HG03520 (cell line): ENCODE results near the gene DIRAS1.

Experiments
- ATAC-seq: cut with Tn5 transposase; IDR thresholded peaks from one replicate; pipeline ENCODE4 v1.9.1; 2021; ENCODE audit warnings: mild to moderate bottlenecking, moderate library complexity; ENCODE audit not compliant: unreplicated experiment

The DIRAS1 gene

GRCh38 chr19:2720777-2721569, at the start of gene DIRAS1:
Gene DIRAS1, minus strand, starts transcription at chr19:2721372. Its CDS starts 3,566 bp downstream, at chr19:2717806.
- ATAC-seq: no peak

GRCh38 chr19:2770055-2771013, 49.2 kb upstream of the DIRAS1 start:
- no peak for ATAC-seq

DNA sequence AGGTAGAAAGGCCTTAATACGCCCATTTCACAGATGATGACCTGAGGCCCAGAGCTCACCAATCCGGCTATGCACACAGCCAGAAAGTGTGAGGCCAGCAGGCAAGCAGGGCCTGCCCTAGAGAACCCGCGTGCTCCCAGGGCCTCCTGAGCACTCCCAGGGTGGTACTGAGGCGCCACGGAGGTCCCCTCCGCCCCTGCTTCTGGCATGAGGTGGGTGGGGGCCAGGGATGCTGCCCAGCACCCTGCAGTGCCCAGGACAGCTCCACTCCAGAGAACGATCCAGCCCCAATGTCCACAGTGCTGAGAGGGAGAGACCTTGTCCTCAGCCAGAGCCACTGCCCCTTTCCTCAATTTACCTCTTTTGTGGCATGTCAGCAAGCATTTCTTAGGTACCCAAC, 48.0 kb upstream of the DIRAS1 start:
- no peak for ATAC-seq

GRCh38 chr19:2768365-2769132, 47.4 kb upstream of the DIRAS1 start:
- ATAC-seq: no peak

DNA sequence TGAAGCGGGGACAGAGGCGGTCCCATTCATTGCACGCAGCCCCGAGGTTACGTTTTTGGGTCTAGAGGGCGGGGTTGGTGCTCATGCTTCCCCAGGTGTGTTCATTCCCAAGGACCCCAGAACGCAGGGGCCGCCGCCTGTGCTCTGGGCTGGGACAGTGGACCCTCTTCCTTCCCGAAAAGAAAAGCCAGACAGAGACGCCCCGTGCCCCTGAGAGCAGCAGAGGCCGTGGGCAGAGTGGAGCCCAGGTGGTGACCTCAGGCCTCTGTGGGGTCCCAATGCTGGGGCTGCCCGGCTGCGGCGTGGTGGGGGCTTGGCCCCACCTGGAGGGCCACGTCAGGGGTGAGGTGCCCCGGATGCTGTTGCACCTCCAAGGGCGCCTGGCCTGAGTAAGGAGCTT, 46.5 kb upstream of the DIRAS1 start:
- no peak for ATAC-seq

DNA sequence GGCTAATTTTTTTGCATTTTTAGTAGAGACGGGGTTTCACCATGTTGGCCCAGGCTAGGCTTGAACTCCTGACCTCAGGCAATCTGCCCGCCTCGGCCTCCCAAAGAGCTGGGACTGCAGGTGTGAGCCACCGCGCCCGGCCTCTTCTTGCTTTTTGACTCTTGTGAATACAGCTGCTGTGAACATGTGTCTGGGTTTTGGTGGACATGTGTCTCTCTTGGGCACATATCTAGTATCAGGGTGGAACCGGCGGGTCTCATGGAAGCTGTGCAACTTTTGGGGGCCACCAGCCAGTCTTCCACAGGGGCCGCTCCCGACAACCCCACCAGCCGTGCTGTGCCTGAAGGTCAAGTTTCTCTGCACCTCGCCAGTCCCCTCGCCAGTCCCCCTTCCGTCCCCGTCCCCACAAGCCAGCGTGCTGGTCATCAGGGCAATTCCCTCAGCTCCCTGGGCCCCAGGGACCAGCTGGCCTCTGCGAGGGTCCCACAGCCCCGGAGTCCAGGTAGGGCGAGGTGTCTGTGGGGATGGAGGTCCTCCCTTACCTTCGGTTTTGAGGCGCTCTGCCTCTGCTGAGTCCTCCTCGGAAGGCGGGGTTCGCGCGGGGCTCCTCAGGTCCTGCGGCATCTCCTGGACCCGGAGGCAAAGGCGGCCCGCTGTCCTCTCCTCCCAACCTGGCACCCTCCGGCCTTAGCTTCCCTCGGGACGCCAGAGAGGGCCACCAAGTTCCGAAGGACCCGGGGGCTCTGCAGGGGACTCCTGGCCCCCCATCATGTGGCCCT, 45.6 kb upstream of the DIRAS1 start:
- ATAC-seq: no peak

- ATAC-seq: no peak
These were observed 44.2 kb upstream of the DIRAS1 start for GRCh38 chr19:2765376-2765775.

DNA sequence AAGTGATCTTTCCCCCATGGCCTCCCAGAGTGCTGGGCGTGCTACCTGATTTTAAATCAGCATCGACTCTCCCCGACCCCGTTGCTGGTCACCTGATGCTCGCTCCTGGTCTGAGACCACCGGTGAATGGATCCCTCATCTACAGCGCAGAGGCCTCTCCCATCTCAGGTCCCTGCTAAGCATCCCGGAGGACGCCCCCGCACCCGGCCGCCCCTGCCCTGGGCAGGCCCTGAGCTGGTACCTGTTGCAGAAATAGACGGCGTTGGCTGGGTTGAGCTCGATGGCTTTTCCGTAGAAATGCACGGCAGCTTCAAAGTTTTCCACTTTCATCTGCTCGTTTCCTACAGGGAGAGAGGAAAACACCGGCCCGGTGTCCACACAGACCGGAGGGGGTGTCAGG, 43.8 kb upstream of the DIRAS1 start:
- ATAC-seq: no peak

DNA sequence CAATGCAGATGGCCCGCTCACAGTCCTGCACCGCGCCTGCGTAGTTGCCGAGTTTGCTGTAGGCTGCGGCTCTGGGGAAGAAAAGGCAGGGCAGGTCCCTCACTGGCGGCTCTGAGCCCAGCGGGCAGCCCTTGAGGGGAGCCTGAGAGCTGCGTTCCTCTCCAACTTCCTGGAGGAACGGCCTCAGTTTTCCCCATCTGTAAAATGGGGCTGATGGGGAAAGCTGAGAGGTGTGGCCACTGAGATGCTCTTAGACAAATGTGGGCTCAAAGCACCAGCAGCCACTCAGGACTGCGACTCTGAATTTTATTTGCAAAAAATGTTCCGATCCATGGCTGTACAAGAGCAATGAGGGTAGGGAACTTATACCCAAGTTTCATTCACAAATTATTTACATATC, 42.5 kb upstream of the DIRAS1 start:
- ATAC-seq: no peak

GRCh38 chr19:2762783-2763496, 41.8 kb upstream of the DIRAS1 start:
- ATAC-seq: no peak

DNA sequence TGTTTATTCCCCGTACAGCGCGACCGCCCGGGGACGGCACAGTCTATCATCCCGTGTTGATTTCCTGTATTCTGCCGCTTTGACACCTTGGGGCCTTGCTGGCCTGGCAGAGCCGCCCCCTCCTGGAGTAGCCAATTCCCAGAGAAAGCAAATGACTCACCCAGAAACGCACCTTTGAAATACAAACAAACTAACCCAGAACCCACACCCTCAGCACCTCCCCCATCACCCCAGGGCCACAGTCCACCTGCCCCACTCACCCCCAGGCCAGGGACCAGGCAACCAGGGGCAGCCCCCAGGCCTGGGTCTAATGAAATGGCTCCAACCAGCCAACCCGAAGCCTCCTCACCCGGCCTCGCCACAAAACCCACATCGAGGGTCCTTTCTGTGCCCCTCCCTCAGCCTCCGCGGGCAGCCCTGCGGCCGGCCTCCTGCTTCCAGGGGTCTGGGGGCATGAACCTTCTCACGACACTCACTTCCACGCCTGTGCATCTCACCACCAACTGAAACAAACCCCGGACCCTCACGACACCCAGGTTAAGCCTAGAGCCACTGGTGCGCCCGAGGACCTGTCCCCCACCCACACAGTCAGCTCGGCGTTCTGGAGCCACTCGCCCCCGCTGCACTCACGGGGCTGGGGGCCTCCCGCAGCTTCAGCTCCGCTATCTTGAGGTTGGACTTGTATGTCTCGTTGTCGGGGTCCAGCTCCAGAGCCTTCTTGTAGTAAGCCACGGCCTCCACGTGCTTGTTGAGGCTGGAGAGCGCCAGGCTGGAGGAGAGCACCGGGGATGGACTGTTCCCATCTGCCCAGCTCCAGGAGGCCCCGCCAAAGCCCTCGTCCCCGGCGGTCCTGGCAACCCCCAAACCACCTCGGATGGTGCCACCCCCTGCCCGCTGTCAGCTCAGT, 41.0 kb upstream of the DIRAS1 start:
- ATAC-seq: no peak

DNA sequence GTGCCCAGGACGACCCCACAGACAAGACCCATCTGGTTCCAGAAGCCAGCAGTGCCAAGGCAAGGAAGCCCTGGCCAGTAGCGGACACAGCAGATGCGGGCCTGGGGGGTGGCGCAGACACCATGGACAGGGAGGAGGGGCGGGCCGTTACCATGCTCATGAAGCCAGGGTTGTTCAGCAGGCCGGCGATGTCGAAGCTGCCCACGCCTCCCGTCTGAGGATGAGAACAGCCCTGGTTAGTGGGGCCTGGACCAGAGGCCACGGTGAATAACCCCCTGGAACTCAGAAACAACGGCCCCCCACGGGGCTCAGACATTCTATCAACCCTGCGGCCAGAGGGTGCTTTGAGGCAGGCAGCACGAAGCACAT, 40.1 kb upstream of the DIRAS1 start:
- no peak for ATAC-seq

- ATAC-seq: no peak
These were observed 38.8 kb upstream of the DIRAS1 start for GRCh38 chr19:2759965-2760364.

- ATAC-seq: no peak
These were observed 38.2 kb upstream of the DIRAS1 start for GRCh38 chr19:2759362-2759761.

GRCh38 chr19:2758601-2759313, 37.6 kb upstream of the DIRAS1 start:
- ATAC-seq: no peak

GRCh38 chr19:2756921-2757881, 36.0 kb upstream of the DIRAS1 start:
- ATAC-seq: no peak

- ATAC-seq: no peak
These were observed 35.3 kb upstream of the DIRAS1 start for GRCh38 chr19:2756477-2756876.
